Heart left ventricle (tissue), 16 donors: ENCODE results near the gene A1BG. TPM values are rescaled to one million over a fixed set of nuclear protein-coding genes. Genes with fewer than 3 reads are reported as not detected.
A peak's percentile ranks its signal among the peaks of the same experiment; 100 is the strongest.

Experiments
- ATAC-seq, 4 donors: fragments of 200-7000 bp; cut with Tn5 transposase; one replicate each; pipeline ENCODE4 v1.9.1; 2020 to 2022; ENCODE audit warnings: moderate library complexity in 4 of 4, mild to moderate bottlenecking in 3 of 4, moderate number of reproducible peaks in 1 of 4
- DNase-seq, 5 donors: peaks; one replicate each; pipeline ENCODE4 v3.0.0-alpha.2; 2020
- H3K27ac ChIP-seq, 12 donors: fragments of 200-600 bp; sonication (generic) in 4 of 12; one replicate each; pipeline versions ENCODE4 v1.5.0 to v1.8.0; 2016 to 2022; ENCODE audit warnings: mild to moderate bottlenecking in 2 of 12
- H3K27me3 ChIP-seq, 9 donors: fragments of 200-600 bp; sonication (generic) in 2 of 9; one replicate each; pipeline versions ENCODE4 v1.5.1 to v1.8.0; 2016 to 2022; ENCODE audit warnings: mild to moderate bottlenecking in 3 of 9
- H3K36me3 ChIP-seq, 9 donors: fragments of 200-600 bp; sonication (generic) in 2 of 9; one replicate each; pipeline versions ENCODE4 v1.5.0 to v1.8.0; 2018 to 2022; ENCODE audit warnings: mild to moderate bottlenecking in 2 of 9
- H3K4me1 ChIP-seq, 12 donors: fragments of 200-600 bp; sonication (generic) in 4 of 12; one replicate each; pipeline versions ENCODE4 v1.5.0 to v1.8.0; 2016 to 2022; ENCODE audit warnings: mild to moderate bottlenecking in 3 of 12
- H3K4me3 ChIP-seq, 12 donors: fragments of 200-600 bp; sonication (generic) in 4 of 12; one replicate each; pipeline versions ENCODE4 v1.5.0 to v1.8.0; 2017 to 2022; ENCODE audit warnings: mild to moderate bottlenecking in 9 of 12, moderate library complexity in 4 of 12
- H3K9me3 ChIP-seq, 12 donors: fragments of 200-600 bp; sonication (generic) in 4 of 12; one replicate each; pipeline versions ENCODE4 v1.5.0 to v1.8.0; 2016 to 2022; ENCODE audit warnings: mild to moderate bottlenecking in 1 of 12
- POLR2A ChIP-seq, 2 donors: fragments of 450-650 bp; IDR thresholded peaks; one replicate each; pipeline ENCODE4 v1.6.1; 2017; ENCODE audit warnings: antibody characterized with exemption in 2 of 2, mild to moderate bottlenecking in 2 of 2, moderate library complexity in 2 of 2
- WGBS, 4 donors: extraction: QIAGEN DNeasy Blood & Tissue Kit in 2 of 4; methylation state at CpG; one replicate each; pipeline versions ENCODE4 v1.1.5 to v1.1.7; 2013 to 2018; 5-methylcytosine and 5-hydroxymethylcytosine counted together
- intact Hi-C, 10 donors: fragments of 100-400 bp; cut with DNase I; formaldehyde crosslinking; loops; one replicate each; pipeline versions ENCODE4 v1.11.1 to v1.14.2; 2022
- polyA plus RNA-seq, 2 donors: library from polyadenylated mRNA; stranded (reverse); fragments of 200-250 nt; gene quantifications; one replicate each; pipeline ENCODE4 v1.2.3, GENCODE V29; 2013
- total RNA-seq, 9 donors: library from RNA; depleted of rRNA in 2 of 9; stranded (reverse); fragments of >200 nt in 2 of 9; fragmentation: NEBNext Ultra II Directional in 3 of 9; extraction: Animal tissue kit (Norgen Biotek cat#: 25700) in 3 of 9; gene quantifications; one replicate each; pipeline versions ENCODE4 v1.1.0 to v1.2.4, GENCODE V29; 2016 to 2023
- TF ChIP-seq, protein P1 (sequence below), 12 donors: fragments of 200-600 bp; sonication (generic) in 4 of 12; IDR thresholded peaks; one replicate each; pipeline versions ENCODE4 v1.5.0 to v1.8.0; 2018 to 2022; ENCODE audit warnings: antibody characterized with exemption in 12 of 12, mild to moderate bottlenecking in 5 of 12
- donor health status: ischemic (EF 13 %, LVEDD 7.1; RV severe dilation, severe dysfunction).
- donor health status: healthy with polysubstance abuse.
- donor health status: DM: no; HTN: yes; CAD: no.
- donor health status: DM: no; HTN: no; CAD: no.
- donor health status: ischemic (EF 25% LVEDD 6.9; RV normal size, moderate dysfunction).
- donor health status: ischemic (EF 25% LVEDD 5.7; RV mildly dilated, moderate dysfunction).
- donor health status: healthy.
- donor health status: DM: yes; HTN: yes; CAD: no.
- donor health status: ischemic (EF 35%, LVEDD 5.7; RV mildly dilated, moderate dysfunction).
- donor health status: nonischemic (EF 11% LVEDD 7.7; RV severe dilation, severe dysfunction).
- donor health status: DM: yes; HTN: yes; CAD: no.
- donor health status: PGD.
- donor health status: ischemic (EF 29% LVEDD 5.4; RV normal size, mild dysfunction).
- donor health status: nonischemic (EF 23%, LVEDD 6.1; RV moderate dilation, normal function).

The A1BG gene
- total and polyA plus RNA-seq, 11 donors, result 0.23 to 6.6 (median 4.0) TPM

DNA sequence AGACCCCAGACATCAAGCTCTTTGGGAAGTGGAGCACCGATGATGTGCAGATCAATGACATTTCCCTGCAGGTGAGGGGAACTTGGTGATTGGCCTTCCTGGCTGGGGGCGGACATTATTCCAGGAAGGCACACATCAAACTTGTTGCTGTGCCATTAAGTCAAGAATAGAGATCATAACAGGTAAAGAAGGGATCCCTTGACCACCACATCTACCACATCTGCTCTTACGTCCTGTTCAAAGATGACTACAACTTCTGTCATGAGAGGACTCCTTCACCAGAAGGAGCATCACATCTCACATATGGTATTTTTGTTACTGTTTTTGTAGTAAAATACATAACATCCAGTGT lies 34.9 kb upstream of the A1BG start:
- WGBS, 4 donors, result 80 to 88% (median 85%) methylated on average over 3 of the region's 3 CpGs
- ATAC-seq (no peak), DNase-seq (no peak)
- peaks cover 0 to 52% (median 46%) of the 10 kb centered on the region in 9 donors for H3K36me3 ChIP-seq
- H3K4me3 ChIP-seq, result peak overlapping the region in 11 of 12 donors; percentile 60 to 99 (median 82)
- TF ChIP-seq POLR2A (IDR thresholded peaks at IDR 0.05), result no peak
- TF ChIP-seq, protein P1, sequence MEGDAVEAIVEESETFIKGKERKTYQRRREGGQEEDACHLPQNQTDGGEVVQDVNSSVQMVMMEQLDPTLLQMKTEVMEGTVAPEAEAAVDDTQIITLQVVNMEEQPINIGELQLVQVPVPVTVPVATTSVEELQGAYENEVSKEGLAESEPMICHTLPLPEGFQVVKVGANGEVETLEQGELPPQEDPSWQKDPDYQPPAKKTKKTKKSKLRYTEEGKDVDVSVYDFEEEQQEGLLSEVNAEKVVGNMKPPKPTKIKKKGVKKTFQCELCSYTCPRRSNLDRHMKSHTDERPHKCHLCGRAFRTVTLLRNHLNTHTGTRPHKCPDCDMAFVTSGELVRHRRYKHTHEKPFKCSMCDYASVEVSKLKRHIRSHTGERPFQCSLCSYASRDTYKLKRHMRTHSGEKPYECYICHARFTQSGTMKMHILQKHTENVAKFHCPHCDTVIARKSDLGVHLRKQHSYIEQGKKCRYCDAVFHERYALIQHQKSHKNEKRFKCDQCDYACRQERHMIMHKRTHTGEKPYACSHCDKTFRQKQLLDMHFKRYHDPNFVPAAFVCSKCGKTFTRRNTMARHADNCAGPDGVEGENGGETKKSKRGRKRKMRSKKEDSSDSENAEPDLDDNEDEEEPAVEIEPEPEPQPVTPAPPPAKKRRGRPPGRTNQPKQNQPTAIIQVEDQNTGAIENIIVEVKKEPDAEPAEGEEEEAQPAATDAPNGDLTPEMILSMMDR (IDR thresholded peaks at IDR 0.05), result no peak
- no peaks in the 10 kb centered on the region for H3K27me3 ChIP-seq
- H3K4me1 ChIP-seq, result peaks cover 5 to 39% (median 25%) of the 10 kb centered on the region in 12 donors
- intact Hi-C loops, result no loop called here
- no peaks in the 10 kb centered on the region for H3K9me3 ChIP-seq
- peak overlapping the region in 1 of 12 donors; percentile 98 for H3K27ac ChIP-seq

DNA sequence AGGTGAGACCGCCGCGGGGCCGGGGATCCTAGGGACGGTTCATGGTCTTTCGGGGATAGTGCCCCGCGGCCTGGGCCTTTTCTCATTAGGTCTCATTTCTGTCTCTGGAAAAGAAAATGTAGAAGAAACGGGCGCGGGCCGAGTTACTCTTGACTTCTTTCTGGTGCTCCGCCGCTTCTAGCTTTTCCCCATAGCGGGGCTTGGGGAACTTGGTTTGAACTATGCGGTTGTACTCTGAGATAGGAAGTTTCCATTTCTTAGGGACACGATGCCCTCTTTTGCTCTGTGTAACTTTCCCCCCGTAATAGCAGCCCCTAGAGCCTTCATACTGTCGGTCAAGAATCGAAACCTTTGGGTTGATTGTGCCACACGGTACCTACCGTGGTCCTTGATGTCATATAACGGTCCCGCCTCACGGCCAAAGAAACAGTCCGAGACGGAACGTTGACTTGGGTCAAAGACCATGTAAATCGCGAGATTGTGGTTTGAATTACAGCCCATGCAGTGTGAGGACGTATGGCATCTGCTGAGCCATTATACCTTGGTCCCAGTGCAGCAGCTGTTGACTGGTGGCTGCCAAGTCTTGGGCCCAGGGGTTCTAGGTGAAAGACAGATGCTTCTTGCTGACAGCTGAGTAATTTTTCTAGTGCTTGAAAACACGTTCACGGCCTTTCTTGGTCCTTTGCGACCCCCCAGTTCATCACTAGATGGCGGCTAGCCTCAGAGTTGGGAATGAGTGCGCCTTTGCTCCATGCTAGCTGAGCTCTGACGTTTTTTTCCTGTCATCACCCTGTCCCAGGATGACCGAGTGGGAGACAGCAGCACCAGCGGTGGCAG lies 34.3 kb upstream of the A1BG start:
- ATAC-seq (no peak), DNase-seq (no peak)
- 6 to 9% (median 7%) methylated on average over 32 to 39 of the region's 39 CpGs for WGBS, 4 donors
- Histone ChIP-seq H3K36me3 (peaks cover 0 to 46% (median 40%) of the 10 kb centered on the region in 9 donors), H3K9me3 (no peaks in the 10 kb centered on the region), H3K4me1 (peaks cover 5 to 39% (median 25%) of the 10 kb centered on the region in 12 donors), H3K4me3 (peak overlapping the region; percentile 60 to 99 (median 77)), H3K27ac (peak overlapping the region in 11 of 12 donors; percentile 90 to 99 (median 98)), H3K27me3 (no peaks in the 10 kb centered on the region)
- TF ChIP-seq, protein P1 (IDR thresholded peaks at IDR 0.05), result no peak
- no peak for TF ChIP-seq POLR2A (IDR thresholded peaks at IDR 0.05)
- intact Hi-C loops, result loop anchor here in 2 of 10 donors (2.0 kb wide), 2 partner anchors 13 to 61 kb away; partner anchors contain the start of gene ZSCAN22 (in 1 of the 2)

DNA sequence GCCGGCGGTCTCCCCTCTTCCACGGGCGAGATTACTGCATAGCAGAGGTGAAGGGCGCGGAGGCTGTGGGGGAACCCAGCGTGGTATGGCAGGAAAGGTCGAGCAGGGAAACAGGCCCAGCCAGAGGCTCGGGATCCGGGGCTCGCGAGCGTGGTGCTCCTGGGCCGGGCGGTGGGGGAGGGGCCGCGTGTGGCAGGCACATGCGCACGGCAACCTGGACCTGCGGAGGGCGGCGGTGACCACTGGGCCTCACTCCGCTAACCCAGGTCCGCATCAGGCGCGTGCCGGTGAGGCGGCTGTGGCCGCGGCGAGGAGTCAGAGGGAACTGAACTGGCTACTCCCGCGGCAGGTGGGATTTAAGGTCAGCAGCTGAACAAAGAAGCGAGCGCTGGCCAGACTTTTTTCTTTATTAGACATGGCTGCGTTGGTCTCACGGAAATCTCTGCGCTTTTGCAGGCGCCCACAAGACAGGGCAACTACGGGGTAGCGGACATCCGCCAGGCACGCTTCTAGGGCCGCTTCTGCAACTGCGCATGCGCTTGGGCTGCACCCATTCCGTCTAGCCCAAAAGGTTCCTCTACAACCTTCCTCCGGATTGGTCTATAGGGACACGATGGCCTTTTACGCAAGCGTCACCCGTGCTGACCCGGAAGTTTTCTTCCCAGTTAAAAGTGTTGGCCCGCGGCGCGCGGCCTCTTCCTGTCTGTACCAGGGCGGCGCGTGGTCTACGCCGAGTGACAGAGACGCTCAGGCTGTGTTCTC lies 33.5 kb upstream of the A1BG start, which contains the start of gene RPS5:
Gene RPS5, plus strand, starts transcription at position 694 of the 762 bp plus-strand sequence. CDS start 869 bp downstream, outside the sequence.
- ATAC-seq (peak; percentile 95 to 97 (median 96)), DNase-seq (peak; percentile 97)
- peaks cover 0 to 38% (median 36%) of the 10 kb centered on the region in 9 donors for H3K36me3 ChIP-seq
- peak within 1 kb of the TSS; percentile 60 to 99 (median 77) for H3K4me3 ChIP-seq
- 0 to 1% (median 0%) methylated on average over 19 to 64 of the region's 64 CpGs for WGBS, 4 donors
- peaks cover 5 to 42% (median 29%) of the 10 kb centered on the region in 12 donors for H3K4me1 ChIP-seq
- intact Hi-C loops, result loop anchor here in 2 of 10 donors (2.0 kb wide), 2 partner anchors 14 to 60 kb away; partner anchors contain the start of gene ZSCAN22 (in 1 of the 2)
- TF ChIP-seq, protein P1 (IDR thresholded peaks at IDR 0.05), result no peak
- TF ChIP-seq POLR2A (IDR thresholded peaks at IDR 0.05), result peak in 1 of 2 donors; percentile 67
- peak within 1 kb of the TSS; percentile 81 to 99 (median 97) for H3K27ac ChIP-seq
- H3K9me3 ChIP-seq, result no peaks in the 10 kb centered on the region
- H3K27me3 ChIP-seq, result no peaks in the 10 kb centered on the region
